ENCODE data around the gene TMEM201. TPM values are rescaled to one million over a fixed set of nuclear protein-coding genes. Genes with fewer than 3 reads are reported as not detected.
A peak's percentile ranks its signal among the peaks of the same experiment; 100 is the strongest.

Gene TMEM201
- total and polyA plus RNA-seq, 11 donors, result 13.1 to 24.8 (median 18.5) TPM

DNA sequence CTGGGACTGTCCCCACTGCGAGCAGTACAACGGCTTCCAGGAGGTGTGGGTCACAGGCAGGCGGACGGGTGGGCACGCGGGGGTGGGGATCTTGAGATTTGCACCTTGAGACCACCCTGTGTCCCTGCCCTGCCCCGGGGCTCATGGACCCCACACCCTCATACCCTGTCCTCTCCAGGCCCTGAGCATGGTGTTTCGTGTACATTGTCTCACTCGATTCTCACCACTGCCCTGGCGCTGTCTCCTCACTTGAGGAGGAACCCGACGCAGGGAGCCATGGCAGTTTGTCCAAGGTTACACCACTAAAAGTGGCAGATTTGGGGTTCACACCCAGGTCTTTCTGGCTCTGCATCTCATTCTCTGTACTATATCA, 7.2 kb downstream of the TMEM201 start:
- DNase-seq, result peak in 1 of 5 donors; percentile 37
- no peak for ATAC-seq
- Histone ChIP-seq H3K27ac (peak overlapping the region in 3 of 12 donors; percentile 35 to 43 (median 35)), H3K4me3 (no peak overlapping the region), H3K9me3 (no peaks in the 10 kb centered on the region), H3K36me3 (peaks cover 0 to 41% (median 31%) of the 10 kb centered on the region in 9 donors), H3K27me3 (no peaks in the 10 kb centered on the region), H3K4me1 (peaks cover 3 to 64% (median 43%) of the 10 kb centered on the region in 12 donors)
- intact Hi-C loops (cut with DNase I), result no loop called here
- 85 to 90% (median 87%) methylated on average over 4 to 12 of the region's 12 CpGs for WGBS, 4 donors
- TF ChIP-seq, protein P1, sequence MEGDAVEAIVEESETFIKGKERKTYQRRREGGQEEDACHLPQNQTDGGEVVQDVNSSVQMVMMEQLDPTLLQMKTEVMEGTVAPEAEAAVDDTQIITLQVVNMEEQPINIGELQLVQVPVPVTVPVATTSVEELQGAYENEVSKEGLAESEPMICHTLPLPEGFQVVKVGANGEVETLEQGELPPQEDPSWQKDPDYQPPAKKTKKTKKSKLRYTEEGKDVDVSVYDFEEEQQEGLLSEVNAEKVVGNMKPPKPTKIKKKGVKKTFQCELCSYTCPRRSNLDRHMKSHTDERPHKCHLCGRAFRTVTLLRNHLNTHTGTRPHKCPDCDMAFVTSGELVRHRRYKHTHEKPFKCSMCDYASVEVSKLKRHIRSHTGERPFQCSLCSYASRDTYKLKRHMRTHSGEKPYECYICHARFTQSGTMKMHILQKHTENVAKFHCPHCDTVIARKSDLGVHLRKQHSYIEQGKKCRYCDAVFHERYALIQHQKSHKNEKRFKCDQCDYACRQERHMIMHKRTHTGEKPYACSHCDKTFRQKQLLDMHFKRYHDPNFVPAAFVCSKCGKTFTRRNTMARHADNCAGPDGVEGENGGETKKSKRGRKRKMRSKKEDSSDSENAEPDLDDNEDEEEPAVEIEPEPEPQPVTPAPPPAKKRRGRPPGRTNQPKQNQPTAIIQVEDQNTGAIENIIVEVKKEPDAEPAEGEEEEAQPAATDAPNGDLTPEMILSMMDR (IDR thresholded peaks at IDR 0.05), result no peak
- no peak for TF ChIP-seq POLR2A (IDR thresholded peaks at IDR 0.05)

DNA sequence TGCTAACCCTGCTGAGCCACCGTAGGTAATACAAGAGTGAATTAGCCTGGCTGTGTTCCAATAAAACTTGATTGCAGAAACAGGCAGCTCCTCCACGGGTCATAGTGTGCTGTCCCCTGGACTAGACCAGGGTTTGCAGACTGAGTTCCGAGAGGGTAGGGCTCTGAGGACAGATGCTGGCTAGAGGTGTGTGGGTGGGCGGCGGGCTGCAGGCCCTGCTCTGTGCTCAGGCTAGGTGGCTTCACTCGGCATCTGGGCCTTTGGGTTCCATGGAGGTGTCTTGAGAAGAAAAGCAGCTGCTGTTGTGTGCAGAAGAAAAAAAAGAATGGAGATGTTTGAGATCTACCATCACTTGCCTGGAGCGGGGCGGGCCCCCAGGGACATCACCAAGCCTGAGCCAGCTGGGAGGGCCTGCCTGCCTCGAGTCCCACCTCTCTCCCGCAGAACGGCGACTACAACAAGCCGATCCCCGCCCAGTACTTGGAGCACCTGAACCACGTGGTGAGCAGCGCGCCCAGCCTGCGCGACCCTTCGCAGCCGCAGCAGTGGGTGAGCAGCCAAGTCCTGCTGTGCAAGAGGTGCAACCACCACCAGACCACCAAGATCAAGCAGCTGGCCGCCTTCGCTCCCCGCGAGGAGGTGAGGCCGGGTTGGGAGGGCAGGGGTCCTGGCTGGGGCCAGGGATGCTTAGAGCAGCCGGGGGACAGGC, 7.9 kb downstream of the TMEM201 start:
- peaks cover 0 to 47% (median 37%) of the 10 kb centered on the region in 9 donors for H3K36me3 ChIP-seq
- no peaks in the 10 kb centered on the region for H3K27me3 ChIP-seq
- WGBS, 4 donors, result 51 to 73% (median 66%) methylated on average over 17 to 27 of the region's 27 CpGs
- no peak overlapping the region for H3K4me3 ChIP-seq
- H3K27ac ChIP-seq, result peak overlapping the region in 3 of 12 donors; percentile 9 to 43 (median 35)
- DNase-seq, result no peak
- peak; percentile 20 to 45 (median 21) for ATAC-seq
- H3K4me1 ChIP-seq, result peaks cover 3 to 58% (median 37%) of the 10 kb centered on the region in 12 donors
- intact Hi-C loops (cut with DNase I), result no loop called here
- TF ChIP-seq, protein P1 (IDR thresholded peaks at IDR 0.05), result no peak
- TF ChIP-seq POLR2A (IDR thresholded peaks at IDR 0.05), result no peak
- H3K9me3 ChIP-seq, result no peaks in the 10 kb centered on the region

DNA sequence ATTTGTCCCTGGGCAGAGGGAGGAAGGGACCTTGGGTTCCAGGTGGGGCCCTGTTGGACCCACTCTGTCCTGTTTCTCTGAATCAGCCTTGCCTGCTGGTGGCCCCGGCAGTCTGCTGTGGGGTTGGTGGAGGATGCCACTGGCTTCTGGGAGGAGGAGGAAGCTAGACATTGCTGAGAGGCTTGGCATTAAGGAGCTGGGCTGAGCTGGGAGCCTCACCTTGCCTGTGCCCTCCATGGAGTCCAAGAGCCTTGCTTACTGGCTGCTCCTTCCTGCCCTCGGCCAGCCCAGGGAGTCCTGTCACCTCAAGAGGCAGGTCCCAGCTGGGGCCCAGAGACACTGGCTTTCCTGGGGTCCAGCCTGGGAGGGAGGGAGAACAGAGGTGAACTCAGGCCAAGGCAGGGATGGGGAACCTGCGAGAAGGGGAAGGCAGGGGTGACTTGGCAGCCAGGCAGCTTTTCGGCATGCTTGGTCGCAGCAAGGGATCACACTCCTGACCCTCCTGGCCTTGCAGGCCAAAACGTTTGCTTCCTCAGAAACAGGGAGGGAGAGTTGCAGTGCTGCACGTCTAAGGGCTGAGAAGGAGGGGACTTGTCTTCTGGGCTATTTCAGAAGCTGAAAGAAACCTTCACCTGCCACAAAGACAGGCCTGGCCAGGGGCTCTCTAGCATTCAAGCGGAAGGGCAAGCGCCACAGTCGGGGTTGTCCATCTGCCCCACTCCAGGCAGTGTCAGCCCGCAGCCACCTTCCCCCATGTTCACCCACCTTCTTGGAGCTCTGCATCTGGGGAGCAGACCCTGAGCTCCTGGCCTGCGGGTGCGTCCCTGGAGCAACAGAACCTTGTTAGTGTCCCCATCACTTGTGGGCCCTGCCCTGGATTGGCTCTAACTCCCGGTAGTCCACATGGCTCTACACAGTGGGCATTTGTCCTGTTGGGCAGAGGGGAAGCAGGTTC, 8.9 kb downstream of the TMEM201 start:
- 81 to 91% (median 88%) methylated on average over 9 to 14 of the region's 14 CpGs for WGBS, 4 donors
- peaks cover 0 to 58% (median 46%) of the 10 kb centered on the region in 9 donors for H3K36me3 ChIP-seq
- intact Hi-C loops (cut with DNase I), result no loop called here
- no peaks in the 10 kb centered on the region for H3K9me3 ChIP-seq
- no peaks in the 10 kb centered on the region for H3K27me3 ChIP-seq
- ATAC-seq (no peak), DNase-seq (peak in 2 of 5 donors; percentile 6 to 38)
- H3K4me1 ChIP-seq, result peaks cover 3 to 47% (median 28%) of the 10 kb centered on the region in 12 donors
- TF ChIP-seq, protein P1 (IDR thresholded peaks at IDR 0.05), result no peak
- no peak for TF ChIP-seq POLR2A (IDR thresholded peaks at IDR 0.05)
- H3K27ac ChIP-seq, result no peak overlapping the region
- no peak overlapping the region for H3K4me3 ChIP-seq

DNA sequence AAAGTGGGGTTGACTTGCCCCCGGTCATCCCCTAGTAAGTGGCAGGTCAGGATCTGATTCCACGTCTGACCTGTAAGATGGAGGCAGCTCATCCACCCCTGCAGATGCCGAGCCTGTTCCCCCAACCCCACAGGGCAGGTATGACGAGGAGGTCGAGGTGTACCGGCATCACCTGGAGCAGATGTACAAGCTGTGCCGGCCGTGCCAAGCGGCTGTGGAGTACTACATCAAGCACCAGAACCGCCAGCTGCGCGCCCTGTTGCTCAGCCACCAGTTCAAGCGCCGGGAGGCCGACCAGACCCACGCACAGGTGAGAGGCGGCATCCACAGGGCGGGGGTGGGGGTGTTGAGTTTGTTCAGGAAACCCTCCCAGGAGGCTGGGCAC, 9.6 kb downstream of the TMEM201 start:
- no peaks in the 10 kb centered on the region for H3K27me3 ChIP-seq
- H3K9me3 ChIP-seq, result no peaks in the 10 kb centered on the region
- peaks cover 0 to 63% (median 50%) of the 10 kb centered on the region in 9 donors for H3K36me3 ChIP-seq
- ATAC-seq (no peak), DNase-seq (peak in 1 of 5 donors; percentile 55)
- peaks cover 3 to 41% (median 21%) of the 10 kb centered on the region in 12 donors for H3K4me1 ChIP-seq
- H3K4me3 ChIP-seq, result no peak overlapping the region
- WGBS, 4 donors, result 86 to 94% (median 93%) methylated on average over 11 to 18 of the region's 18 CpGs
- no peak overlapping the region for H3K27ac ChIP-seq
- intact Hi-C loops (cut with DNase I), result no loop called here
- no peak for TF ChIP-seq POLR2A (IDR thresholded peaks at IDR 0.05)
- TF ChIP-seq, protein P1 (IDR thresholded peaks at IDR 0.05), result no peak

Data from heart left ventricle (tissue), 16 donors.